Forelimb muscle (tissue), 1 donor: ENCODE results near the gene HMG20B. TPM values are rescaled to one million over a fixed set of nuclear protein-coding genes. Genes with fewer than 3 reads are reported as not detected.

Source experiments
- DNase-seq: peaks from one replicate; pipeline ENCODE4 v3.0.0-alpha.2; 2013; ENCODE audit warnings: low read depth
- polyA plus RNA-seq: library from polyadenylated mRNA; unstranded; fragments of 120-200 nt; gene quantifications from one replicate; pipeline ENCODE4 v1.2.1, GENCODE V29; 2013; ENCODE audit not compliant: insufficient read length

HMG20B gene
- polyA plus RNA-seq, 1 donor, result 34.1 TPM

GRCh38 chr19:3607303-3608078 lies 34.7 kb downstream of the HMG20B start:
- no peak for DNase-seq

DNA sequence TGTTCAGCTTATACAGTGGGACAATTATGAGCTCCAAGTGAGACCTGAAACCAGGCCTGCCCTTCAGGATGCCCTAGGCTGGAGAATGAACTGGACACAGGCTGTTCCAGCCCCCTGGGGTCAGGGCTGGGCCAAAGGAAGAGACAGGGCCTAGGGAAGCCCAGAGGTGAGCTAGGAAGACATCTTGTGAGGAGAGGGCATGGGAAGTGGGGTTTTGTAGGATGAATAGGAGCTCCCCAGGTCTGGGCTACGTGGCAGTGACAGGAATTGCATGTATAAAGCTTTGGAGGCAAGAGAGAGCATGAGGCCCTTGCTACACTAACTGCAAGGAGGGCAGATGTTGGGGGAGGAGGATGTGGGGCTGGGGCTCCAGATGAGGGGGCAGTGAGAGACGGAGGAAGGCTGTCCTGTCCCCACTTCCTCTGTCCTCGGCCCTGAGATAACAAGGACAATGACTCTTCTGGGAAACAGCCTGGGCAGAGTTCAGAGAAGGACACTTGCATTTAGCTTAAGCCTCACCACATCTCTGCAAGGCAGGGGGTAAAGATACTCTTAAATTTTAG lies 35.4 kb downstream of the HMG20B start:
- no peak for DNase-seq

- DNase-seq, result no peak
Measured at GRCh38 chr19:3608750-3609322, 36.1 kb downstream of the HMG20B start.

- DNase-seq, result no peak
Measured at GRCh38 chr19:3609779-3610719, 37.3 kb downstream of the HMG20B start.

GRCh38 chr19:3610745-3611717 lies 38.3 kb downstream of the HMG20B start:
- no peak for DNase-seq

DNA sequence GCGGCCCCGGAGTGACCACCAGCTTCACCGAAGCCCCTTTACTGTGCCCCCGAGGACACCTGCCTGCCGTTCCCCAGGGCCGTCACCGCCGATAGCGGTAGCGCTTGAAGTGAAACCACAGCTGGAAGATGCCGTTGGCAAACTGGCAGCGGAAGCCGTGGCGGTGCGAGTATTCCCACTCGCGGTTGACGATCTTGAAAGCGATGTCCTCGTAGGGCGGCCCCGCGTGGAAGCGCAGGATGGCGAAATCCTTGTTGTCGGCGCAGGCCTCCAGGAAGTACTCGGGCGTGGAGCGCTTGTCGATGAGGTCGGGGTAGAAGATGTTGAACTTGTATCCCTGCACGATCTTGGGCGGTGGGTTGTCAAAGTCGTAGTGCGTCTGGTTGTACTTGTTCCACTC lies 39.1 kb downstream of the HMG20B start:
- DNase-seq, result no peak

- DNase-seq, result no peak
Measured at GRCh38 chr19:3612330-3612729, 39.6 kb downstream of the HMG20B start.

- DNase-seq, result no peak
Measured at GRCh38 chr19:3612901-3613741, 40.4 kb downstream of the HMG20B start.

GRCh38 chr19:3613818-3614661 lies 41.3 kb downstream of the HMG20B start:
- no peak for DNase-seq

DNA sequence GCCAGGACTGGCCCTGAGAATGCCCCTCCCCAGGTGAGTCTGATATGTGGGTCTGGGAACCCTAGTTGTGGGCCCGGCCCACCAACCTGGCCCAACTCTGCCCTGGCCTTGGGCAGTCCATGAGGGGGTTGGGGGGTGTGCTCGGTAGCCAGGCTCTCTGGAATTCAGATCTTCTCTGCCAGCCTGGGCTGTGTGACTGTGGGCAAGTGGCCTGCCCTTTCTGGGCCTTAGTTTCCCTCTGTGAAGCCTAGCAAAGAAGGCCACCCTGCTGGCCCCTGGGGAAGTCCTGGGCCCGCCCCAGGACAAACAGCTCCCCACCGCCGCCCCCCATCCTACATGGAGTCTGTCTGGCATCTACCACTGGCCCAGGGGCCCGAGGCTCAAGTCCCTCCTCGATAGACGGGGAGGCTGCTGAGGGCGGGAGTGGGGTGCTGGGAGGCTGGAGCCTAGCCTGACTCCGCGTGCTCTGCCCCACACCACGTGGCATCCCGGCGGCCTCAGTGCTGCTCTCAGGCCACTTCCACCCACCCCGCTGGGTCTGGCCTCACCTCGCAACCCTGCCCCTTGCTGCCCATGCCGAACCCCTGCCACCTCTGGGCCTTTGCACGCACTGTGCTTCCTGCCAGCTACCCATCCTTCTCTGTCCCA lies 42.2 kb downstream of the HMG20B start:
- DNase-seq, result no peak

GRCh38 chr19:3615524-3616135 lies 42.9 kb downstream of the HMG20B start:
- DNase-seq, result no peak

GRCh38 chr19:3617463-3617862 lies 44.7 kb downstream of the HMG20B start:
- no peak for DNase-seq

DNA sequence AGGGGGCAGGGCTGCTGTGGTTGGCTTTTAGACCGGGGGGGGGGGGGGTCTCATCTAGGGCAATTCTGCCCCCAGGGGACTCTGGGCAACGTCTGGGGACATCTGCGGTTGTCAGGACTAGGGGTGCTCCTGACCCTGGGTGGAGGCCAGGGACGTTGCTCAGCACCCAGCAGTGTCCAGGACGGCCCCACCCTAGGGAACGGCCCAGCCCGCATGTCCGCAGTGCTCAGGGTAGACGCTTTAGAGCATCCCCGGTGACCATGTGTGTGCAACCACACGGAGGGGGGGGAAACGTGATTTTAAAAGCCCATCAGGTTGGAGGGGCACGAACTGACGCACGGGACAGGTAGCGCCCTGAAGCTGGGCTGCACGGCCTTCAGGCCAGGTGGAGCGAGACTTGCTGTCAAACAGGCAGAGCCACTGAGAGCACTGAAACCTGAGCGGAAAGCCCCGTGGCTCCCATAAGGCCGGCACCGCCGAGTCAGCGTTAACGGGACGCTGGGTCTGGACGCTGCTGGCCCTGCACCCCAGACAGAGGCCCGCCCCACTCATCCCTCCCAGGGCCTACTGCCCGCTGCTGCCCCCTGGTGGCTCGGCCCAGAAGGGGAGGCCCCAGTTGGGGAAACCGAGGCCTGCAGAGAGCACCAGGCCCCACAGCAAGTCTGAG lies 45.5 kb downstream of the HMG20B start:
- no peak for DNase-seq

DNA sequence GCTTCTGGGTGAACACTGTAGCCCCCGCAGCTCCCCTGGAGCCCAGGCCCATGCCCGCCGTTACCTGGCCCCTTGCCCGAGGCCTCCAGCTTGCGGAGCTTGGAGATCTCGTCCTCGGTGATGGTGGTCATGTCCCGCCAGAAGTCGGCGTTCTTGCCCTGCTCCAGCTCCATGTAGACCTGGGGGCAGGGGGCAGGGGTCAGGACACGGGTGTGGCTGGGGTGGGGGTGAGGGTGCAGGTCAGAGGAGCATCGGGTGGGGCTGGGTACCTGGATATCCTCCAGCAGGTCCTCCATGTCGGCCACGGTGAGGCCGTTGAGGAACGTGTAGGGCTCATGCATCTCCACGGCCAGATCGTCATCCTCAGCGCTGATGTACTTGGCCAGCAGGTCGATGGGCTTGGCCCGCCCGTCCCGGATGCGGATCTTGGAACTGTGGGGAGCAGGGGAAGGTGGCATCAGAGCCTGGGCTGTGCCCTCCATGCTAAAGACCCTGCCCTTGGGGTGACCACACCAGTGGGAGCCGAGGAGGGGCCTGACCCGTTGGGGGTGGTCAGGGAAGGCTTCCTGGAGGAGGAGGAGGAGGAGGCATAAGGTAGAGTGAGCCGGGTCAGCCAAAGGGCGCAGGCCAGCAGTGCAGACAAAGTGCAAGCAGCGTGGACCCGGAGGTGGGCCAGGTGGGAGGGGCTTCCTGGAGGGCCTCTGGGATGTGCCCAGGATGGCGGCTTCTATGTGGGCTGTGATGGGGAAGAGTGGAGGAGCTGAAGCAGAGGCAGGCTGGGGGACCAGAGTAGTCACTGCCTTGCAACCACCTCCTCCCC lies 46.3 kb downstream of the HMG20B start:
- DNase-seq, result no peak

GRCh38 chr19:3619631-3620012 lies 46.9 kb downstream of the HMG20B start:
- DNase-seq, result no peak

DNA sequence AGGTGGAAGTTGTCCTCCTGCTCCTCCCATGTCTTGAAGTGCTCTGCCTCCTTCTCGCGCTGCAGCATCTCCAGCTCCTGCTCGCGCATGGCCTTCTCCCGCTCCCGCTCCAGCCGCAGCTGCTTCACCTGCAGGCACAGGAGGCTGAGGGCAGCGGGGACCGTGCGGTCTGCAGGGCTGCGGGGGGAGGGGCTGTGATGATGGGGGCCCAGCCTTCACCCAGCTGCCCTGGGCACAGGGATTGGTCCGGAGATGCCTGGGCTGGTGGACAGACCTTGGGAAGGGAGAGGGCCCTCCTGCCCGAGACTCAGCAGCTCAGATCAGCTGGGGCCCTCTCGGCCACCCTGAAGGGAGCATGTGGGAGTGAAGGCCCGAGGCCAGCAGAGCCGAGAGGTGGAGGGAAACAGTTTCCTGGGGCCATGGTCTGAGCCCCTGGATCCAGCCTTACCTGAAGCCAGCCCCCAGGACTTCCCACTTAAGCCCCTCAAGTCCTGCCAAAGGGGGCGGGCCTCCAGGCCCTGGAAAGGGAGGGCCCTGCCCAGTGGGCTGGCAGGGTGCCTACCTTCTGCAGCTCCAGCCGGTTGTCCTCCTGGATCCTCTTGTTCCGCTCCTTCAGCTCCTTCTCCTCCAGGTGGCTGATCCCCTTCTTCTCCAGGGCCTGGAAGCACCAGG lies 47.5 kb downstream of the HMG20B start:
- DNase-seq, result no peak
